ENCODE data around the gene NAIF1.
A peak's percentile ranks its signal among the peaks of the same experiment; 100 is the strongest.
"Not testable (repeated sequence)": the region's sequence is repeated elsewhere in the genome, so short reads cannot be mapped to it uniquely, and the experiment has no call there.

Gene NAIF1

DNA sequence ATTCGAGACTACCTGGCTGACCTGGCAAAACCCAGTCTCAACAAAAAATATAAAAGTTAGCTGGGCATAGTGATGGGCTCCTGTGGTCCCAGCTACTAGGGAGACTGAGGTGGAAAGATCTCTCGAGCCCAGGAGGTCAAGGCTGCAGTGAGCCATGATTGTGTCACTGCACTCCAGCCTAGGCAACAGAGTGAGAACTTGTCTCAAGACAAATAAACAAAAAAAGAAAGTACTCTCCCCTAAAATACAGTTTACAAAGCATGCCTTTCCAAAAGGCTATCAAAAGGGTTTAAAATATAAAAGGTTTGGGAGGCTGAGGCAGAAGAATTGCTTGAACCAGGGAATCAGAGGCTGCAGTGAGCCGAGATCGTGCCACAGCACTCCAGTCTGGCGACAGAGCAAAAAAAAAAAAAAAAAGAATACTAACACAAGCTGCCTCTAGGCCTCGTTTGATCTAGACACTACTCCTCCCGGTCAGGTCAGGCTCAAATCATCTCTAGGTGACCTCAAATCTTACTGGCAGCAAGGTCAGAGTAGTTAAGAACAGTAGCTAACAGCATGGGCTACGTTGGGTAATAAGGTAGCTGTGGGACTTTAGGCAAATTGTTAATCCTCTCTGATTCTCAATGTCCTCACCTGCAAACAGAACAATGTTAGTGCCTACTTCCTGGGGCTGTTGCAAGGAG is 9.3 kb downstream of the NAIF1 start:
- DNase-seq (ENCODE audit: low read depth), result no peak

DNA sequence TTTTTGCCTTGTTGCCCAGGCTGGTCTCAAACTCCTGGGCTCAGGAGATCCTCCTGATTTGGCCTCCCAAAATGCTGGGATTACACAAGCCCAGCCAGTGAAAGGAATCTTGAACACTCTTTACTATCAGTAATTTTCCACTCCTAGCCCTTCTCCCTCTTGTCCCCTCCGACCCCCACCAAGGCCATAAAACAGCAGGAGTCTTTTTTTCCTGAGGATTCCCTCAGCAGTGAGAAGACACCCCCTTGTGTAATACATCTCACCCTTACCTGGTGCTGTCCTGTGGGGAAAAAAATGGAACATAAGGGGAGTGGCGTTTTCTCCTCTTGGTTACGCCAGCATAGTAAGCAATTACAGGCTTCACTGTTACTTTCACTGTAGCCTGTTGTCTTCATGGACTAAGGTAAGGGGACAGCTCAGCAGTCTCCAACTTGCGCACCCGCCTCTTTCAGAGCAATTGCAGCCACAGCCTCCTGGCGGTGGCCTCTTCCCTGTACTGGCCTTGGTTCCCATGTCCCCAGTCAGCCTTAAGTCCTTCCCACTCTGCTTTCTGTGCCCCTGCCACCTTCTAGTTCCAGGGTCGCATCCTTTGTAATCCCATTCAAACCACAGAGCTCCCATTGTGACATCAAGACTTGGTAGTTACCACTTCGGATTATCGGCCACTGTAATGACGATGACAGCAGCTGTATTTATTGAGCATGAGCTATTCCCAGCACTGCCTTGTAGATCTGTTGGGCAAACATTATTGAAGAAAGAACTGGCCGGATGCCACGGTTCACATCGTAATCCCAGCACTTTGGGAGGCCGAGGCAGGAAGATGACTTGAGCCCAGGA is 10.0 kb downstream of the NAIF1 start:
- DNase-seq (ENCODE audit: low read depth), result no peak

DNA sequence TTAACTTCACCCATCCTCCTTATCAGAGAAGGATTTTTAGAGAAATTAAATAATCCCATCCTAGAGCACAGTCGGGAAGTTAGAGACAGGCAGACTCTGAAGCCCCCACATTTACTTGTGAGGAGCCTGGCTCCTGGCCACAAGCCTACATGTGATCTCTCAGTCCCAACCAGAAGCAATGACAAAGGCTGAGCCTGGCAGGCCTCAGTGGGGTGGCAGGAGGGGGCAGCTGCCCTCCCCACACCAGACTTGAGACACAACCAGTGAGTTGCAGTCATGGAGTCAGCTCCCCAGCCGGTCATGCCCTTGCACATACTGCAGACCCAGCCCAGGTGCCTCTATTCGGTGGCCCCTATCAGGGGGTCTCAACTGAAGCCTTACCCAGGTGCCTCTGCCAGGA is 11.0 kb downstream of the NAIF1 start:
- DNase-seq (ENCODE audit: low read depth), result no peak

GRCh38 chr9:128055344-128056040 is 11.6 kb downstream of the NAIF1 start:
- no peak for DNase-seq (ENCODE audit: low read depth)

- no peak for DNase-seq (ENCODE audit: low read depth)
Measured at GRCh38 chr9:128054087-128054486, 13.0 kb downstream of the NAIF1 start.

DNA sequence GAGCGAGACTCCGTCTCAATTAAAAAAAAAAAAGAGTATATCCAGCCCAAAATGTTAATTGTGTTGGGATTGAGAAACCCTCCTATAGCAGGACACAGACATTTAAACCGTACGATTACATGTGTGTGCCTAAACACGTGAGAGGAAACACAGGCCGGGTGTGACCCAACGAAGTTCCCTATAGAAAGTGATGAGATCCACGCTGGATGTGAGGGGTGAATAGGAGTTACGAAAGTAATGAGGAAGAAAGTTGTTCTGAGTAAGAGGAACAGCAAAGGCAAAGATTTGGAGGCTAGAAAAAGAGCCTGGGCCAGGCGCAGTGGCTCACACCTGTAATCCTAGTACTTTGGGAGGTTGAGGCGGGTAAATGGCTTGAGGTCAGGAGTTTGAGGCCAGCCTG is 13.6 kb downstream of the NAIF1 start:
- no peak for DNase-seq (ENCODE audit: low read depth)

DNA sequence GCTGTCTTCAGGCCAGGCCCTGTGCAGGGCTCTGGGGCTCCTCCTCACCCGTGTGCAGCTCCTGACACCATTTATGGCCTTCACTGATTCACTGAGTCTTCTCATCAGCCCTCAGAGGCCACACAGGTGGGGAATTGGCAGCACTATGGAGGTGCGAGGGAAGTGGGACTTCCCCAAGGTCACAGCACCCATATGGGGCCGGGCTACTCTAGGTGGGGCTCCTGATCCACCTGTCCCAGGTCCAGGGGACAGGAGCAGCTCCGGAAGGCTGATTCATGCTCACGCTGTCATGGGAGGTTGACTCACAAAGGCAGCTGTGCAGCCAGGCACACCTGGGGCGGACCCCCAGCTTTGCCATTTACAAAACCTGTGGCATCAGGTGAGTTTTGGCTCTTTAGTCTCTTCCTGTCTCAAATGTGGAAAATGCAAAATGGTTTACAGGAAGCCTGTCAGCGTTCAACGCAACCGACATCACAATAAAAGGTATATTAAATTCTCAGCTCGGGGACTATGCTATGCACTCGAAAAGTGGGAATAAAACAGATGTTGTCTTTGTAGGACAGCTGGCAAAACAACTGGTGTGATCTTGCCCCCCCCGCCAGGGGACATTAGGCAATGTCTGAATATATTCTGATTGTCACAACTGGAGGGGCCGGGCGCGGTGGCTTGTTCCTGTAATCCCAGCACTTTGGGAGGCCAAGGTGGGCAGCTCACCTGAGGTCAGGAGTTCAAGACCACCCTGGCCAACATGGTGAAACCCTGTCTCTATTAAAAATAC is 15.0 kb downstream of the NAIF1 start:
- no peak for DNase-seq (ENCODE audit: low read depth)

GRCh38 chr9:128049843-128050242 is 17.3 kb downstream of the NAIF1 start:
- no peak for DNase-seq (ENCODE audit: low read depth)

DNA sequence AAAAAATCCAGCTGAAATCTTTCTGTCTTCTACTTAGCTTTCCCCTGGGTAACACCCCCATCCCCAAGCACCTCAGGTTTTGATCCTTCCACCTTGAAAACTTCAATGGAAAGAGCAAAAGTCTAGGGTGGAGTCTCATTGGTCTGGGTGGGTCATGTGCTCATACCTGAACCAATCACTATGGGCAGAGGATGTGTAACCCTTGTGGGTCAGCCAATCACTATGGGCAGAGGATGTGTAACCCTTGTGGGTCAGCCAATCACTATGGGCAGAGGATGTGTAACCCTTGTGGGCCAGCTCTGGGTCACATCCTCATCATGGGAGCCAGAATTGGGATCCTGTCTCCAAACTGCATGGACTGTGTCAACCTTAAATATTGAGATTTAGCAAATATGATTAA is 18.5 kb downstream of the NAIF1 start:
- DNase-seq (ENCODE audit: low read depth), result no peak

DNA sequence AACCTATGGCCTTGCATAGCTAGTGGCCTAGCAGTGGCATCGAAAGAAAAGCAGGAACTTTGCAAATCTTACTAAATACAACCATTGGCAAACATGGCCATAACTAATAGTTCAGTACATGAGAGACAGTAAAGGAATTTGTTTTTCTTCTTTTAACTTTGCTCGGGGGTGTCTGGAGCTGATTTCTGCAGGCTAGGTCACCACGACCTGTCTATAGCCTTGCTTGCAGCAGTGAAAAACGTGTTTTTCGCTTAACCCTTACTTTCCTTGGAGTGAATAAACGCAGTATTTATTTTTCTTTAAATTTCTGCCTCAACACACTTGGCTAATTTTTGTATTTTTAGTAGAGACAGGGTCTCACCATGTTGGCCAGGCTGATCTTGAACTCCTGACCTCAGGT is 19.9 kb downstream of the NAIF1 start:
- no peak for DNase-seq (ENCODE audit: low read depth)

- no peak for DNase-seq (ENCODE audit: low read depth)
Measured at GRCh38 chr9:128045831-128046230, 21.3 kb downstream of the NAIF1 start.

GRCh38 chr9:128045409-128045808 is 21.7 kb downstream of the NAIF1 start:
- DNase-seq (ENCODE audit: low read depth), result not testable (repeated sequence)

DNA sequence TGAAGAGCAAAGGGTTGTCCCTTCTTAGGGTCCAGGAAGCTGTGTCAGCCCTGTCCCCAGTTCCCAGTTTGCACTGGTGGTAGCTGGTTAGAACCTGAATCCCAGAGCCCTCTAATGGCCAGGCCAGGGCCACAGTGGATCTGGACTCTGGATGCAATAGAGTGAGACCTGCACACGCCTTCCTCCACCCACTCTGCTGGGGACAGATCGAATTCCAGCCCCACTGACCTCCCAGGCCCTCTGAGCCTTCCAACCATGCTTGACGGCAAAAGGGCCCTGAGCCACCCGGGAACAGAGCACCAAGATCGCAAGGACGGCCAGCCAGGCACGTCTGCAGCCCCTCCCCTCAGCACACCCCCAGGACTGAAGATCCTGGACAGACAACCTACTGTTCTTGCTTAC is 23.7 kb downstream of the NAIF1 start:
- DNase-seq (ENCODE audit: low read depth), result no peak

DNA sequence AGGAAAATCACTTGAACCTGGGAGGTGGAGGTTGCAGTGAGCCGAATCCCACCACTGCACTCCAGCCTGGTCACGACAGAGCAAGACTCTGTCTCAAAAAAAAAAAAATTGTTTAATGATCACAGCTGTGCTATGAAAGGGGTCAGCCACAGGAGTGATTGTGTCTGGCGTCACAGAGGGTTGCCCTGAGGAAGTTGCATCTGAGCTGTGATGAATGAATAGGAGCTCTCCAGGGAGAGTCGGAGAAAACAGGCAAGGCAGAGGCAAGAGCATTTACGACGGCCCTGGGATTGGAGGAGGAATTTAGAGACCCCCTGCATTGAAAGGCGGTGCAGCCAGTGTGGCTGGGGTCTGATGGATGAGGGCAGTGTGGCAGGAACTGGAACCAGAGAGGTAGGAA is 25.1 kb downstream of the NAIF1 start:
- no peak for DNase-seq (ENCODE audit: low read depth)

DNA sequence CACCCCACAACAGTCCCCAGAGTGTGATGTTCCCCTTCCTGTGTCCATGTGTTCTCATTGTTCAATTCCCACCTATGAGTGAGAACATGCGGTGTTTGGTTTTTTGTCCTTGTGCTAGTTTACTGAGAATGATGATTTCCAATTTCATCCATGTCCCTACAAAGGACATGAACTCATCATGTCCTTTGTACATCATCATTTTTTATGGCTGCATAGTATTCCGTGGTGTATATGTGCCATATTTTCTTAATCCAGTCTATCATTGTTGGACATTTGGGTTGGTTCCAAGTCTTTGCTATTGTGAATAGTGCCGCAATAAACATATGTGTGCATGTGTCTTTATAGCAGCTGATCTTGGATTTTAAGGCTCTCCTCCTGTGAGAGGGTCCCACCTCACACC is 26.3 kb downstream of the NAIF1 start:
- not testable (repeated sequence) for DNase-seq (ENCODE audit: low read depth)

- DNase-seq (ENCODE audit: low read depth), result not testable (repeated sequence)
Measured at GRCh38 chr9:128036522-128036921, 30.6 kb downstream of the NAIF1 start.

- peak; percentile 57 for DNase-seq (ENCODE audit: low read depth)
Measured at GRCh38 chr9:128034821-128035652, 32.1 kb downstream of the NAIF1 start.

DNA sequence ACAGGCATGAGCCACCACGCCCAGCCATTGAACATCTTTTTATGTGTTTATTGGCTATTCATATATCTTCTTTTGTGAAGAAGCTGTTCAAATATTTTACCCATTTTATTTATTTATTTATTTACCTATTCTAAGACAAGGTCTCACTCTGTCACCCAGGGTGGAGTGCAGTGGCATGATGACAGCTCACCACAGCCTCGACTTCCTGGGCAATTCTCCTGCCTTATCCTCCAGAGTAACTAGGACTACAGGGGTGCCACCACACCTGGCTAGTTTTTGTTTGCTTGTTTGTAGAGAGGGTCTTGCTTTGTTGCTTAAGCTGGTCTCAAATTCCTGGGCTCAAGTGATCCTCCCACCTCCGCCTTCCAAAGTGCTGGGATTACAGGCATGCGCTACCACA is 33.5 kb downstream of the NAIF1 start:
- DNase-seq (ENCODE audit: low read depth), result no peak

GRCh38 chr9:128027705-128028104 is 39.4 kb downstream of the NAIF1 start:
- no peak for DNase-seq (ENCODE audit: low read depth)

- peak; percentile 38 for DNase-seq (ENCODE audit: low read depth)
Measured at GRCh38 chr9:128026773-128027541, 40.2 kb downstream of the NAIF1 start.

Data from activated T-cell treated with anti-CD3 and anti-CD28 coated beads for 24 hours (primary cell).